ENCODE results near the gene STAG2.

Gene STAG2

DNA sequence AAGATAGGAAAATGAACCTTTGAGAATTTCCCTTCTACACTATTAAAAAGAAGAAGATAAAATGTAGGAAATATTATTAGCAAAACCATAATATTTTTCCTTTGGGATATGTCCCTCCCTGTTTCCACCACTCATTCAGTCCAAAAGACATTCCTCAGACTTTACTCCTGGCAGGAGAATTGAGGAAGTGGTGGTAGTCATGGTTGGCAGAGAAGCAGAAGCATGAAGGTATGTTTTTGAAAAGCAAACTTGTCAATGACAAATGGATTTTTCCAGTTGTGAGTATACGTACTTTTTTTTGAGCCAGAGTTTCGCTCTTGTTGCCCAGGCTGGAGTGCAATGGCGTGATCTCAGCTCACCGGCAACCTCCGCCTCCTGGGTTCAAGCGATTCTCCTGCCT lies 13.7 kb downstream of the STAG2 start:
- DNase-seq (ENCODE audit: low read depth), result no peak

DNA sequence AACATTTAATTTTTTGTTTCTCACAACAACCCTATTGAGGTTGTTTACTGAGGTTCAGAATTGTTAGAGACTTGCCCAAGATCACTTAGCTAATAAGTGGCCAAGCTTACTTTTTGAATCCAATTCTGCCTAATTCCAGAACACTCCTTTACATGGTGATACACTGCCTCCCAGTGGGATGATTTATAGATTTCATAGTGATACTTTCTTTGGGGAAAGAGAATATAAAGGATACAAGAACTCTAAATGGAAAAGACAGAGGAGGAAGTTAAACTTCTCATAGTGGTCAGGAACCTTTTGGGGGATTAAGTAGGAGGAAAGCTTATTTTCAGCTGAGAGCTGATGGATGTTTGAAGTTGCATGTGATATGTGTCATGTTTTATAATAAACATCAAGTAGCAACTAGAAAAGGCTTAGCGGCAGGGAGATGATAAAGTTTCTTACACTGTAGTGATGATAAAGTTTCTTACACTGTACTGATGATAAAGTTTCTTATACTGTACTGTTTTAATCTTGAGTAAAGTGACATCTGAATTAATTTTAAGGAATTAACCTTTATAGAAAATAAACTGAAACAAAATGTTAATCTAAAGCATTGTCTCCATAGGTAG lies 15.3 kb downstream of the STAG2 start:
- no peak for DNase-seq (ENCODE audit: low read depth)

DNA sequence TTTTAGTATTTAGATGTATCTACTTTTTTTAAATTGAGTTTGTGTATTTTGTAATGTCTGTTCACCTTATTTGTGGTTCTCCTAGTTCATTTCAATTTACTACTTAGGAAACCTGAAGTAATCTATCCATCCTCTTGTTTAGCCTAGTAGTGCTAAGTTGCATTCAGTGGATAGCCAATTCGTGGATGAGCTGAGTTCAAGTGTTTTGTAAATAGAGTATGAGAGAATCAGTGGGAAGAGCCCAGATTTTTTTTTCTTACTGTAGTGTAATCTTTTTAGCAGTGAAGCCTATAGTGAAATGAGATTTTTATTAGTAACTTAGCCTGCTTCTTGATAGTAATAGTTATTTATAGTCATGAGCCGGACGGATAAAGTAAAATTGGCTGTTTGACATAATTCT lies 21.7 kb downstream of the STAG2 start:
- no peak for DNase-seq (ENCODE audit: low read depth)

DNA sequence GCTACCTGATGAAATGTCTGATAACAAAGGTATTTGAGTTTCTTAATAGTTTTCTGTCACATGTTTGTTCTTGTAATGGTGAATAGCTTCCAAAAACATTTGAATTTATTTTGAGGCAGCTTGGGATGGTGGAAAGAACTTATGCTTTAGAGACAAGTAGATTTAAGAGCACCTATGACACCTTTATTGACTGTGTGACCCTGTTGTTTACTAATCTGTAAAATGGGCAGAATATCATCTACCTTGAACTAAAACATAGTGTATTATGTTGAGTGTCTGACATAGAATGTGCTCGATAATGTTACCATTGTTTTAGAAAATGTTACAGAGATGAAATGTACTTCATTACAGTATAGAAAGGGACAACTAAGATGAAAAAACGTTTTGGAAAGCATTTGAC lies 24.9 kb downstream of the STAG2 start:
- no peak for DNase-seq (ENCODE audit: low read depth)

DNA sequence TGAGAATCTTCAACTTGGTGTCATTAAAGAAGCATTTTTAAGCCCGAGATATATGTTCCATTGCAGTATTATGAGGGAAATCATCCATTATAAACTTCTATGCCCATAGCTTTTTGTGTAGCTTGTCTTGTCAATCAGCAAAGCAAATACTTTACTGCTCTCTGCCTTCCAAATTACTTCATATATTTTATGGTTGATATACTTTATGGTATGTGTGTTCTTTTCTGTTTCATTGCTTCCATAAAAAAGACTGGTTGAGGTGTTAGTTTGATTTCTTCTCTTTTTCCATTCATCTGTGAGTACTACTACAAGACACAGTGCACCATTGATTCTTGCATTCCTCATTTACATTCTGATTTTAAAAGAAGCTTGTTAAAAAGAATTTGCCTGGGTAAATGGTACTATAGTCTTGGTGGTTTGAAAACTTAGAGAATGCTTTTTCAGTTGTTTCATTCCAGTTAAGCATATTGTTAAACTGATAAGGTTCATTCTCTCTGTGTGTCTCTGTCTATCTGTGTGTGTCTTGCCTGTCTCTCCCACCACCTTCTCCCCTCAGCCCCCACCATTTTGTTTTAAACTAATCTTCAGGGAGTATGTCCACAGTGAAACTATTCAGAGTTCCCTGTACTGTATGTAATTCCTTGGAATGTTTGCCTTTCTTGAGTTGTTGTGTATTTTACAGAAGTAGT lies 27.1 kb downstream of the STAG2 start:
- no peak for DNase-seq (ENCODE audit: low read depth)

DNA sequence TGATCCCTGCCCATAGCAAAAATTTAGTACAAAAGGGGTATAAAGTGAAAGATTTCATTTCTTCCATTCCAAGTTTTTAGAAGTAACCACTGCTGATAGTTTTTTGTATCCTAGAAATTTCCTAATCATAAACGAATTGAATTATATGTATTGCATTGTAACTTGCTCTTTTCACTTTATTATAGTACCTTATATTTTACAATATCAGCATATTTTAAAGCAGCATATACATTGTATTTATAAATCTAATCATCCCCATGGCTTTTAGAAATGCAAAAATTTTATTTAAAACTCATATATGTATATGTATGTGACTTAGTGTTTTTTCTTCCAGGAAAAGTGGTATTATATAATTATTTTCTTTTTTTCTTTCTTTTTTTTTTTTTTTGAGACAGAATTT lies 27.7 kb downstream of the STAG2 start:
- no peak for DNase-seq (ENCODE audit: low read depth)

DNA sequence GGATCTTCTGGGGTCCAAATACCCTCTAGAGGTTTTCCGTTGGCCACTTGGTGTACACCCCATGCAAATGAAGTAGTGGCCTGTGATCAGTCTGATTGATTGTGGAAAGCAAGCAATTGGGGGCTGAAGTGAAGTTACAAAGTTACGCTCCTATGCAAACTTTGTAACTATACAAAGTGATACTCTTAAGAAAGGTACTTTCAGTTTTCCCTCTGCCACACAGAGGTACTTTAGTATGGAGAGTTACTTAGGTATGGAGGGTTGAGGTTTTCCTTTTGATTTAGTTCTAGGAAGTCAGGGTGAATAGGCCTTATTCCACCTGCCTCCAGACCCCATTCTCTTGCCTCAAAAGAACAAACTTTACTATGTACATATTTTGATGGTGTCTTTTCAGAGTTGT lies 28.7 kb downstream of the STAG2 start:
- no peak for DNase-seq (ENCODE audit: low read depth)

DNA sequence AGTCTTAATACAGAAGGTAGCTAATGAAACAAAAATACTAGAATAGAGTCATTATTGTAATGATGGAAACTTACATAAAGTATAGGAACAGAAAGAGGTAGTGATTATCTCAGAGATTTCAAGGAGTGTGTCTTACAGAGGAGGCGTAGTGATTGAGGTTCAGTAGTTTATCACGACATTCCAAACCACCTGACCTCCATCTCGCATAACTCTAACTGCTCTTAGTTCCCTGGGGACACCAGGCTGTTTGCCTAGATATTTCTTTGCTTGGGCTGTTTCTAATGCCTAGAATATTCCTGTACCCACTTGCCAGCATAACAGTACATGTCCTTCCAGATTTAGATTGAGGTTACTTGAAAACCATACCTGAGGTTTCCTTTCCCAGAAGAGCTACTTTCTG lies 29.1 kb downstream of the STAG2 start:
- DNase-seq (ENCODE audit: low read depth), result no peak

DNA sequence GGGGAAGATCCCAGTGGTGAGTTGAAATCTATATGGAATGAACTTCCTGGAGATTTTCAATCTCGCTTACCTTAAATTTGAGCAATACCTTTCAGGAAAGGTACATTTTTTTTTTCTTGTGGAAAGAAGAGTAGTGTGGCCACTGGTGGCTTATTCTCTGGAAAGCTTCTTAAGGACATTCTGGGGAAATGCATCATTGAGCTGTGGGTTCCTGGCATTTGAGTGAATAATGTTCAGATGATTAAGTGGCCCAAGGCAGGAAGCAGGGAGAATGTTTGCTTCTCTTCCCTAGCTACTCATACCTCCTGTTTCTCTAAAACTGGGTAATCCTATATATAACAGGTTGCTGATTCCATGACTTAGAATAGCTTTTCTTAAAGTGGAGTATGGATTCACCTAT lies 31.8 kb downstream of the STAG2 start:
- no peak for DNase-seq (ENCODE audit: low read depth)

DNA sequence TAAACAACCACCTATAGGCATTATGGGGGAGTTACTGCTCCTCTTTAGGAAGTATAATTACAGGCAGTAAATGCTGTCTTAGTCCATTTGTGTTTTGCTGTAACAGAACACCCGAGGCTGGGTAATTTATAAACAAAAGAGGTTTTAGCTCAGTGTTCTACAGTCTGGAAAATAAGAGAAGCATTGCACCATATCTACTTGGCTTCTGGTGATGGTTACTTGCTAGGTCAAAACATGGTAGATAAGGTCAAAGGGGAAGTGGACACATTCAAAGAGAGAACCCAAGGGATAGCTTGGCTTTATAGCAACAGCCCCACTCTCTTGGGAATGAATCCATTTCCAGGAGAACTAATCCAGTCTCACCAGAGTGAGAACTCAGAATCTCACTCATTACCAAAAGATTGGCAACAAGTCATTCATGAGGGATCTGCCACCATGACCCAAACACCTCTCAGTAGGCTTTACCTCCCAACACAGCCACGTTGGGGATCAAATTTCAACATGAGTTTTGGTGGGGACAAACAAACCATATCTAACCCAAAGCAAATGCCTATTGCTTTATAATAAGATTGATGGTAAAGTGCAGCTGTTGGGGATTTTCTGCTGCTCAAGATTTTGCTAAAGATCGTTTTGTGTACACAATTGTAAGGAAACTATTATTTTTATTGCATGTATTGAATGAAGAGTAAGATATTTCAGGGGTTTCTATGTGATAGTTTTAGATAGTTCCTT lies 32.6 kb downstream of the STAG2 start:
- DNase-seq (ENCODE audit: low read depth), result no peak

DNA sequence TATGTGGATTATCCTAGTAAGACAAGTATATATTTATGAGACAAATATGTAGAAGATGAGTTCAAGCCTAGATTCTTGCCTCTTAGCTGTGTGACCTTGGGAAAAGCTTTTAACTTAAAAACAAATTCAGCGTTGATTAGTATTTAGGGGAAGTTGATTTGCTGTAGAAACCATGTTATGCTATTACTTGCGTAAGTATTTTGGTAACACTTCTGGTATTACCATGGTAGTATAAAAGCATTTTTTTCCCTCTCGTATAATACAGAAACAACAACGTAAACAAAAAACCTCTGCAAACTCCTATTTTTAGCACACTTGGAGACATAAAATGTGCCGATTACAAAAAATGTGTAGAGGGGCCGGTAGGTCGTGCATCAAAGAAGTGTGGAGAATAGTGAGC lies 33.2 kb downstream of the STAG2 start:
- DNase-seq (ENCODE audit: low read depth), result no peak

DNA sequence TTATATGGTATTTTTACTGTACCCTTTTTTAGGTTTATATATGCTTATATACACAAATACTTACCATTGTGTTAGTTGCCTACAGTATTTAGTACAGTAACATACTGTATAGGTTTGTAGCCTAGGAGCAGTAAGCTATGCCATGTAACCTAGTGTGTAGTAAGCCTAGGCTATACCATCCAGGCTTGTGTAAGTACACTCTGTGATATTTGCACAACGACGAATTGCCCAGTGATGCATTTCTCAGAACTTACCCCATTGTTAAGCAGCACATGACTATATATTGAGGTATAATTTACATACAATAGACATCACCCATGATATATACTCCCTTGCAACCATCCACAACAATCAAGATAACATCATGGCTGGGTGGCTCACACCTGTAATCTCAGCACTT lies 40.1 kb downstream of the STAG2 start:
- DNase-seq (ENCODE audit: low read depth), result no peak

DNA sequence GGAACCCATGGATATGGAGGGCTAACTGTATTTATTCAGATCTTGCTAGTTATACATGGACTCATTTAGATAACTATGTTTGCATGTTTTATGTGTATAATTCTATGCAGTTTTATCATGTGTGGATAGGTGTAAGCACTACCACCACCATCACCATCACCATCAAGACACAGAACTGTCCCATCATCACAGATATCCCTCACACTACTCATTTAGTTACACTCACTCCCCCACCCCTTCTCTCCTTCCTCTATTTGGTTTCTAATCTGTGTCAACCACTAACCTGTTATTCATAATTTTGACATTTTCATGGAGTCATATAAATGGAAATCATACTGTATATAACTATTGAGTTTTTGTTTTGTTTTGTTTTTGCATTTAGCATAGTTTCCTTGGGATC lies 43.7 kb downstream of the STAG2 start:
- no peak for DNase-seq (ENCODE audit: low read depth)

DNA sequence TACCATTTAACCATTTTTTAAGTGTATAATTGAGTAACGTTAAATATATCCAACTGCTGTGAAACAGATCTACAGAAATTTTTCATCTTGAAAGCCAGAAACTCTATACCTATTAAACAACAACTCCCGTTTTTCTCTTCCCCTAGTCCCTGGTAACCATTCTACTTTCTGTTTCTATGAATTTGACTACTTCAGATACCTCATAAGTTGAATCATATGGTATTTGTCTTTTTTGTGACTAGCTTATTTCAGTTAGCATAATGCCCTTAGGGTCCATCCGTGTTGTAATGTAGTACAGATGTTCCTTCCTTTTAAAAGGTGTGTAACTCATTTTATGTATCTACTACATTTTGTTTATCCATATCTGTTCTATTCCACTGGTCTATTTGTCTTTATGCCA lies 48.7 kb downstream of the STAG2 start:
- no peak for DNase-seq (ENCODE audit: low read depth)

DNA sequence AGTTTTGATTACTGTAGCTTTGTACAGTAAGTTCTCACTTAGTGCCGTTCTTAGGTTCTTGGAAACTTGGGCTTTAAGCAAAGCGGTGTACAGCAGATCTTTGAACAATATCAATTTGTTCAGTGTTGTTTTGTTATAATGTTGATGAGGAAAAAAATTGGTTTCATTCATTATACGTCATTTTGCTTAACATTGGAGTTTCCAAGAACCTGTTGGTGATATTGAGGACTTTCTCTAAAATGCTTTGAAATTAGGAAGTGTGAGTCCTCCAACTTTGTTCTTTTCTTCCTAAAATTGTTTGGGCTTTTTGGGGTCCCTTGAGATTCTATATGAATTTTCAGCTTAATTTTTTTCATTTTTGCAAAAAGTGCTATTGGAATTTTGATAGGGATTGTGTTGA lies 49.1 kb downstream of the STAG2 start:
- no peak for DNase-seq (ENCODE audit: low read depth)

DNA sequence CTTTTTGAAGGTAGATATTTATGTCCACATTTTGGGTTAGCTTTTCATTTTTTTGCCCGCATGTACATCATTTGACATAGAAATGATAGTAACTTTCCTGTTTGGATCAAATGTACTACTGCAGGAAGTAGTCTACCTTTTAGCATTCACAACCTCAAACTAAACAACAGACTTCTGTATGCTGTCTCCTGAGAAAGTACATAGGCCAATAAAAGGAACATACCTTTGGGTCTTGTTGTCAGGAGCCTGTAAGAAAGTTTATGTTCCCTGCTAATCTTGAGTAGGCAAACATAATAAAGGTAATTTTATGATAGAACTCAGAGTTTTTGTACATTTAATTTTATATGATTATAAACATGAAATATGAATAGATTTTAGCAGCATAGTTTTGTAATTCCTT lies 54.2 kb downstream of the STAG2 start:
- DNase-seq (ENCODE audit: low read depth), result no peak

DNA sequence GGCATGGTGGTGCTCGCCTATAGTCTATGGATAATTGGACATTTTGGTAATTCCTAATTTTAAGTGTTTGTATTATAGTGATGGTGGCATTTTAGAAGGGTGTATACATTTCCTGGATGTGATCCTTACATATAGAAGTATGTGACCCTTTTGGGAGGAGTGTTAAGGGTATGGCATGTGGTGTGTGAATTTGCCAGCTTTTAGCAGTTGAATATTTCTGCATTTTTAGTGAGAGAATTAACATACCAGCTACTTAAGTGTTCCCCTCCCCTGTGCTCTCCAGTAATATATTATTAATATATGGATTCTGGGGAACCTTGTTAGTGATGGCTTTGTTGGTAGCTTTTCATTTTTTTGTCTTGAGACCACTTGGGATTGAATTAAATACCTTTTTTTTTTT lies 55.3 kb downstream of the STAG2 start:
- no peak for DNase-seq (ENCODE audit: low read depth)

DNA sequence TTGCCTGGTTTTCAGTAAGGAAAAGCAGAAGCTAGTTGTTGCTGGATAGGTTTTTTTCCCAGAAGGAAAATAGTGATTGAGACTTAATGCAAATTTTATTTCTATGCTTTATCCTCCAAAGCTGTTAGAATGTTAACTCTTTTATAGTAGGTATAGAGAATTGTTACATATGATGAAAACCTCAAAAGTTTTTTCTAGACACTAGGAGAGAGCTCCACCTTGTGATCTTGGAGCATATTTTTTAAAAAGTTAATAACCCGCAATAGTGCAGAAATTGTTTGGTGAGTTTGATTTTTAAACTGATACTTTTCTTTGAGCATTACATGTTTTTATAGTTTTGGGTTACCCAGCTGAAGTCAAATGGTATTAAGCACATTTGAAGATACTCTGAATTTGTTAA lies 56.5 kb downstream of the STAG2 start:
- DNase-seq (ENCODE audit: low read depth), result no peak

DNA sequence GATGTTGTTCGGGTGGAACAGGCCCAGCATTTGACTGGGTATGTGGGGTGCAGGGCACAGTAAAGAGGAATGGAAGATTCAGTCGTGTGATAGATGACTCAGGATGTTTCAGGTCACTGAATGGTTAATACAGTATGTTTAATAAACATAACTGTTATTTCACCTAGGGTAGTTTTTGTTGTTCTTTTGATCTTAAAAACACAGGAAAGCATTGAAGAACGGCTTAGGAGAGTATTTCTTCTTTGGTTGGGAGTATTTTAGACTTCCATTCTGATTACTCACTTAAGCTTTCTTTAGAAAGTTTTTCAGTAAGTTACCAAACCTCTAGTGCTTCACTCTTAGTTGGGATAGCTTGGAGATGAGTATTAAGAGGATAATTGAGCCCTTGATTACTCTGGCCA lies 62.3 kb downstream of the STAG2 start:
- no peak for DNase-seq (ENCODE audit: low read depth)

DNA sequence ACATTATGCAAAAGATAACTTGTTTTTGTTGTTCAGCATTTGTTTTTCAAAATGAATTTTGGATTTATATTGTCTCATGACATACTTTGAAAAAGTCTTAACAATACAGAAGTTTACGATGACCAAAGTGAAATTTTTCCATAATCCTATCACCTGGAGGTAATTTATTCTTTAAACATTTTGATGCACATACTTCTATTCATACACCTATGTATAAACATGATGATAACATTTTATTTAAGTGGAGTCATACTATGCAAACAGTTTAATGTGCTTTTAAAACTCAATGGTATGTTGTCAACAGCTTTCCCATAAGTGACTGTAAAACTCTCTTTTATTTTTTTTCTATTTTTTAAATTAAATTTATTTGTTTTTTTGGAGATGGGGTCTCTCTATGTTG lies 65.0 kb downstream of the STAG2 start:
- no peak for DNase-seq (ENCODE audit: low read depth)

DNA sequence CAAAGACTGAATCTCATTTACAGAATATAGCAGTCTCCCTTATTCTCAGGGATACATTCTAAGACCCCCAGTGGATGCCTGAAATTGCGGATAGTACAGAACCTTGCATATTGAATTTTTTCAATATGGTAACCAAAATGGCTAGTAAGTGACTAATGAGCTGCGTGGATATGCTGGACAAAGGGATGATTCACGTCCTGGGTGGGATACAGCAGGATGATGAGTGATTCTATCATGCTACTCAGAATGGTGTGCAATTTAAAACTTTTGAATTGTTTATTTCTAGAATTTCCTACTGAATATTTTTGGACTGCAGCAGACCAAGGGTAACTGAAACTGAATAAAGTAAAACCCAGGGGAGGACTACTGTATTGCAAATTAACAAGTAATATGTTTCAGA lies 66.7 kb downstream of the STAG2 start:
- DNase-seq (ENCODE audit: low read depth), result no peak

DNA sequence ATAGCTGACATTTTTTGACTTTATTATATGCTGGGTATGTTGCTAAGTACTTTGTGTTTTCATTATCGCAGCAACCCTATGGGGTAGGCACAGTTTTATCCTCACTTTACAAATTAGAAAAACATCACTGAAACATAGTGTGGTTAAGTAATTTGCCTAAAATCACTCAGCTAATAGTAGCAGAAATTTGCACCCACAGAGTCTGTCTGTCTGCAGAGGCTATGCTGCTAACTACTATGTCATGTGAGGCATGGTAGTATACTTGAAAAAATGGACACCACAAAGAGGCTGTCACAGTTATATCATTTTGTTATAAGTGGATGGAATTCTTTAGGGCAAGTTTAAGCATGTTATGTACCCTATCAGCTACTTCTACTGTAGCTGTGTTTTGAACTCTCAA lies 69.0 kb downstream of the STAG2 start:
- DNase-seq (ENCODE audit: low read depth), result no peak

DNA sequence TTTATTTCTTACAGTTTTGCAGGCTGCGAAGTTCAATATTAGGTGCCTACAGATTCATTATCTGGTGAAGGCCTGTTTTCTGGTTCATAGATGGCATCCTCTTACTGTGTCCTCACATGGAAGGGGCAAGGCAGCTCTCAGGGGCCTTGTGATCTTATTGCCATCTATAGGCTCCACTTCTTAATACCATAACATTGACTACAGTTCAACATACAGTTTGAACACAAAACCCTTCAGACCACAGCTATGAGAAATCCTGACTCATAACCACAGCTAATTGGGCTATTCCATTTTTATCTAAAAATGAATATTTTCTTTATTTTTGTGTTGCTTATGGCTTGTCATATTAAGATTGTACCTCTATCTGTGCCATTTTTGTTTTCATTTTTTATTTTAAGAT lies 72.3 kb downstream of the STAG2 start:
- DNase-seq (ENCODE audit: low read depth), result no peak

DNA sequence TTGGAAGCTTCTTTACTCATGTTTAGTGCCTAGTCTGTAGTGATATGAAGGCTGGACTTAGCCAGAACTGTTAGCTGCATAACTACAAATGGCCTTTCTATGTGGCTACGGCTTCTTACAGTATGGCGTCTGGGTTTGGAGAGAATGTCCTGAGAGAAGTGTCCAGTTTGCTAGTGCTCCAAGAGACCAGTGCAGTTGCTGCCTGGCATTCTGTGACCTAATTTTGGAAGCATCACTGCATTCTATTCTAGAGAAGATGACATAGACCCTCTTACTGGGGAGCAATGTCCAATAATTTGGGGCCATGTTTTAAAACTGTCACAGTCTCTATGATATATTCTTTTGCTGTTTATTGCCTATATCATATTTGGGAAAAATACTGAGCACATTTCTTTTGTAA lies 74.2 kb downstream of the STAG2 start:
- DNase-seq (ENCODE audit: low read depth), result no peak
